Activated T-helper 2 cell treated with anti-CD3 and anti-CD28 coated beads, Interferon-gamma antibody, Interleukin-2, Interleukin-4, amounts not matched to agents 10 μg/mL and 5 μg/mL and 100 μg/mL, durations not matched to agents 14 hours and 24 hours and 36 hours (primary cell): ENCODE data around the gene LPP. TPM values are rescaled to one million over a fixed set of nuclear protein-coding genes. Genes with fewer than 3 reads are reported as not detected.

Experiments
- DNase-seq: peaks from one replicate; pipeline ENCODE4 v3.0.0; 2021; ENCODE audit warnings: low spot score
- H3K27ac Mint-ChIP-seq: one replicate; pipeline ENCODE4 v1.8.0; 2021; ENCODE audit warnings: mixed read lengths
- H3K27me3 Mint-ChIP-seq: one replicate; pipeline ENCODE4 v1.8.0; 2021; ENCODE audit warnings: low read depth, mixed read lengths
- H3K36me3 Mint-ChIP-seq: one replicate; pipeline ENCODE4 v1.8.0; 2021; ENCODE audit warnings: low read depth, mixed read lengths
- H3K4me1 Mint-ChIP-seq: one replicate; pipeline ENCODE4 v1.8.0; 2021; ENCODE audit warnings: low read depth, mixed read lengths
- H3K4me3 Mint-ChIP-seq: one replicate; pipeline ENCODE4 v1.8.0; 2021; ENCODE audit warnings: low read depth, mild to moderate bottlenecking, moderate library complexity, mixed read lengths
- H3K9me3 Mint-ChIP-seq: one replicate; pipeline ENCODE4 v1.8.0; 2021; ENCODE audit warnings: mixed read lengths
- intact Hi-C: fragments of 100-400 bp; cut with micrococcal nuclease; formaldehyde crosslinking; loops from one replicate; pipeline ENCODE4 v1.15.1; 2023
- total RNA-seq: library from RNA; stranded (reverse); gene quantifications from 2 replicates; pipeline ENCODE4 v1.2.3, GENCODE V29; 2022

LPP gene
- total RNA-seq, 1 donor from 2014 or later, result 54.5 TPM

DNA sequence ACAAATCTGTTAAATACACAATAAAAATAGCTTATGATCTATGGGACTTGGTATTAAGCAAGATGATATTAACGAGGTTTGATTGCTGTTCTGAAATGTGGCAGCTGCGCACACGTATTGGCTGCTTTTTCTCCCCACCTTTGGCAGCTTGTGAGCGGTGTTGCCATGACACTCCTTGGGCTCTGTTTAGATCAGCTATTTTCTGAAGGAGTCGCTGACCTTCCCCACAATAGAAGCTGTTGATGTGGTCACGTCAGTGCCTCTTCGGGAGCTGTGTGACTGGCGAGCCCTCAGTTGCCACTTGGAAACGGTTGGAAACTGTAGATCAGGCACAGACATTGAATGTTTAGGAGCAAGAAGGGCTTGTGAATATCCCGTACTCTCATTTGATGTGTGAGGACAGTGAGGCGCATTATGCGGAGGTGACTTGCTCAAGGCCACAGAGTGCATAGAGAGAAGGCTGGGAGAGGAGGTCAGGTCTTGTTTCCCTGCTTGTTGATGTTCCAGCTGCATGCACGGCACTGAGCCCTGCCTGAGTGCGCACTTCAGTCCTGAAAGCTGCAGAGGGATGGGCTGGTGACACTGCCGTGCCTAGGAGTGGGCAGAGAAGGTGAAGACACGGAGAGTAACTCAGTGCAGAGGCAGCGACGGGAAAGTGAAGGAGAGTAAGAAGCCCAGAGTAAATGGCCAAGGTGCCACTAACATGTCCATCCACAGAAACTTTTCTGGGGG is 198.4 kb downstream of the LPP start:
- H3K4me1 Mint-ChIP-seq, result peaks cover 3% of the 10 kb centered on the region
- H3K27me3 Mint-ChIP-seq, result no peaks in the 10 kb centered on the region
- H3K4me3 Mint-ChIP-seq, result no peak overlapping the region
- DNase-seq, result no peak
- no peak overlapping the region for H3K27ac Mint-ChIP-seq
- intact Hi-C loops, result no loop called here
- H3K9me3 Mint-ChIP-seq, result no peaks in the 10 kb centered on the region
- peaks cover 2% of the 10 kb centered on the region for H3K36me3 Mint-ChIP-seq

DNA sequence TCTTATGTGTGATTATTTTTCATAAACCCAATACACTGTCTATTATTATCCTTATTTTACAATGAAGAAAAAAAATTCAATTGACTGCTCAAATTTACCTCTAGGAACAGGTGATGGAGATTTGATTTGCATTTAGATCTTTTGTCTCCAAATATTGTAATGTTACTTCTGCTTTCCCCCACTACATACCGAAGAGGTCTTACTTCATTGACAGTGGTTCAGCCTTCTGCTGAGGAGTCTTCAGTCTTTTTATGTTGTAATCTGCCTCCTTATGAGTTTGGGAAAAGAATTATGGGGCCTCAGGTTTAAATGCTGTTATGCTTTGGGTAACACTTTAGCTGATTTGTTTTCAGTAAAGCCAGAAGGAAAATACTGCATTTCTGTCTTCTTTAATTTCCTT is 199.5 kb downstream of the LPP start:
- H3K4me3 Mint-ChIP-seq, result no peak overlapping the region

DNA sequence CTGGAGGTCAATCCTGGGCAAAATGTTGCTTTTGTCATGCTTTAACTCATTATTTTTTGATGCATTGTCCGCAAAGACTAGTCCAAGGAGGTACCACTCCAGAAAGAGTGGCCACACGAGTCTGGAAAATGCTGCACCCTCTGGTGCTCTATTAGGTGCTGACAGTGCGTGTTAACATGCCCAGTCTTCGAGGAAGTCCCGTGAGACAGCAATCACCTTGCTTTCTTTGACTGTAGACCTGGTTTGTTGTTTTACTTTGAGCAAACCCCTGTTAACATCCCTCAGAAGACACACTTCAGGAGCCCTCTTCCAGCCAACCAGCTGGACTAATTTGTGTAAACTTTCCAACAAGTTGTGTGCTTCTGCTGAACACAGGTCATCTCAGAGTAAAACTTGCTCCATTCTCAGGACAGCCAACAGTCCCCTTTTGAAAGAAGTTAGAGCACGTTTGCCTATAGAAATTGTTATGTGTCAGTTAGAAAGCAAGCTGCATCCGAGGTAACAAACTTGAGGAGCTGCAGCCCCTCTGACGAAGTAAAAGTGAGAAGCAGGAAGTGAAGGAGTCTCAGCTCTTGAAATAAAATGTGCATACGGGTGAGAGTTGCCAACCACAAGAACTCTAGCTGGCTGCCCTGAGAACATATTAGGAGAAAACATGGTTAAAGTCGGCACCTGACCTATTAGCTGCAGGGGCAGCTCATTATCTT is 205.0 kb downstream of the LPP start:
- H3K4me1 Mint-ChIP-seq, result peaks cover 31% of the 10 kb centered on the region
- DNase-seq, result no peak
- H3K9me3 Mint-ChIP-seq, result no peaks in the 10 kb centered on the region
- peak overlapping the region; percentile 40 for H3K4me3 Mint-ChIP-seq
- peak overlapping the region; percentile 46 for H3K27ac Mint-ChIP-seq
- H3K27me3 Mint-ChIP-seq, result no peaks in the 10 kb centered on the region
- peaks cover 1% of the 10 kb centered on the region for H3K36me3 Mint-ChIP-seq
- intact Hi-C loops, result no loop called here

More for the DNA sequence above, 199.5 kb downstream of the LPP start:
- H3K4me1 Mint-ChIP-seq, result peaks cover 6% of the 10 kb centered on the region
- no peak overlapping the region for H3K27ac Mint-ChIP-seq
- no peaks in the 10 kb centered on the region for H3K9me3 Mint-ChIP-seq
- no peaks in the 10 kb centered on the region for H3K27me3 Mint-ChIP-seq
- intact Hi-C loops, result no loop called here
- no peak for DNase-seq
- no peaks in the 10 kb centered on the region for H3K36me3 Mint-ChIP-seq

DNA sequence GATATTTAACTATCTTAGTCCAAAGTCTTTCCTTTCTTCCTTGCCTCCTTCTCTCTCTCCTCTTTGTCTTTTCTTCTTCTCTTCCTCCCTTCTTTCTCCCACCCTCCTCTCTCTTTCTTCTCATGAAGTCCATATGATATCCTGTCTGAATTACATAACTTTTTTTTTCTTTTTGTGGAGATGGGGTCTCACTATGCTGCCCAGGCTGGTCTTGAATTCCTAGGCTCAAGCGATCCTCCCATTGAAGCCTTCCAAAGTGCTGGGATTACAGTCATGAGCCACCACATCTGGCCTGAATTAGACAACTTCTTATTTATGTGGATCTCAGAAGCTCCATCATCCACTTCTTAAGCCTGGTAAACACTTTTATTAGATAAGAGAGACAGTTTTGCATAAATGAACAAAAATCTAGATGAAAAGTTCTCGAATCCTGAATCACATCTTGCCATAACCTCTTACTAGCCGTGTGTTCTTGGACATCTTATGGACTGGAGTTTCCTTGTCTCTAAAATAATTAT is 206.5 kb downstream of the LPP start:
- DNase-seq, result no peak
- Mint-ChIP-seq H3K4me3 (no peak overlapping the region), H3K36me3 (peaks cover 4% of the 10 kb centered on the region), H3K27ac (no peak overlapping the region), H3K4me1 (peaks cover 30% of the 10 kb centered on the region), H3K9me3 (no peaks in the 10 kb centered on the region), H3K27me3 (no peaks in the 10 kb centered on the region)
- intact Hi-C loops, result no loop called here

DNA sequence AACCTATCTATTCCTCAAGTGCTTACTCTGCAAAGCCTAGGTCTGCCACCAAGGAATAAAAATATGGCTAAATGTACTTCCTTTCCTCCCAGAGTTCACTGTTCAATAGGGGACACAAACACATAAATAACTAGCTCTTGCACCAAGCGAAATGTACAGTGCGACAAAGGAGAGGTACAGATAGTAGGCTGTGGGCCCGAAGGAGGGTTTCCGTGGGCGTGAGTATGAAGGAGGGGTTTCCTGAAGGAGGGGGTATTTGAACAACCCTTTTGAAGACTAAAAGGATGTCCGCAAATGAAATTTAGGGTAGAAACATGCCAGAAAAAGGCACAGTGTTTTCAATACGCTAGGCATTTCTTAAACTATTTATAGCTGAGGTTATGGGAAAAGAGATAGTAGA is 207.9 kb downstream of the LPP start:
- no peak overlapping the region for H3K27ac Mint-ChIP-seq
- no peak overlapping the region for H3K4me3 Mint-ChIP-seq
- no peaks in the 10 kb centered on the region for H3K9me3 Mint-ChIP-seq
- H3K4me1 Mint-ChIP-seq, result peaks cover 30% of the 10 kb centered on the region
- H3K36me3 Mint-ChIP-seq, result peaks cover 4% of the 10 kb centered on the region
- intact Hi-C loops, result no loop called here
- H3K27me3 Mint-ChIP-seq, result no peaks in the 10 kb centered on the region
- DNase-seq, result no peak

DNA sequence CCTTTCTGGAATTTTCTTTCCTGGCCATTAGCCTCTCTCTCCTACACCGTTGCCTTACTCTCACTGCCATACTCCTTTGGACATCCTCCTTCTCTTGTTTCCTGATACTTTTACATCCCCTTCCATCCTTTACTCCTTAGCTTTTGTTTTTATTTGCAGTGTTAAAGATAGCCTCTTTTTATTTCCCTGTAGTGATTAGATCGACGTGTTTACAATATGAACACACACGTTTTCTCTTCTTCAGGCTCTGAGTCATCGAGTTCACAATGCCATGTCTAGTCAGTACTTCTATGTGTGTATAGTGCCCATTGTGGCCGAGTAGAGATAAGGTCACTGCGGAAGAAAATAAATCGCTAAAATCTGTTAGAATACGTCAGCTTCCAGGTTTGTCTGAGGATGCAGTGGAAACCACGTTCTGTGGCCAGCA is 208.5 kb downstream of the LPP start:
- H3K4me3 Mint-ChIP-seq, result no peak overlapping the region
- H3K36me3 Mint-ChIP-seq, result peaks cover 4% of the 10 kb centered on the region
- intact Hi-C loops, result no loop called here
- H3K27me3 Mint-ChIP-seq, result no peaks in the 10 kb centered on the region
- no peaks in the 10 kb centered on the region for H3K9me3 Mint-ChIP-seq
- no peak for DNase-seq
- no peak overlapping the region for H3K27ac Mint-ChIP-seq
- peaks cover 30% of the 10 kb centered on the region for H3K4me1 Mint-ChIP-seq

DNA sequence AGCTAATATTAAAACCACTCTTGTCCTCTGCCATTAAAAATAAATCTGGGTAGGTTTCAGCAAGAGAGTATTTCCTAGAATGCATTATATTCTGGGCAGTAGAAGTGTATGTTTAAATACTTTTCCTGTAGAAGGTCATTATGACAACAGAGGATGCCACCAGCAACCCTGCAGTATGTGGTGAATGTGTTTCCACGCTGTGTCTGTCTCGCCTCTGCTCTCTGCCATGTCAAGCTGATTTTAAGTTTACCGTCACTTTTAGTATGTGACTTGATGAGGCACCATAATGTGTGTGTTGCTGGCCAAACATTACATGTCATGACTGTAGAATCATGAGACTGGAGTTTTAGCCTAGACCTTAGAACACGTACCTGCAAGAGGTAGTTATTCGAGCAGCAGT is 211.2 kb downstream of the LPP start:
- intact Hi-C loops, result no loop called here
- Mint-ChIP-seq H3K36me3 (peaks cover 4% of the 10 kb centered on the region), H3K27me3 (no peaks in the 10 kb centered on the region), H3K4me1 (peaks cover 14% of the 10 kb centered on the region), H3K4me3 (no peak overlapping the region), H3K27ac (no peak overlapping the region), H3K9me3 (no peaks in the 10 kb centered on the region)
- DNase-seq, result no peak

DNA sequence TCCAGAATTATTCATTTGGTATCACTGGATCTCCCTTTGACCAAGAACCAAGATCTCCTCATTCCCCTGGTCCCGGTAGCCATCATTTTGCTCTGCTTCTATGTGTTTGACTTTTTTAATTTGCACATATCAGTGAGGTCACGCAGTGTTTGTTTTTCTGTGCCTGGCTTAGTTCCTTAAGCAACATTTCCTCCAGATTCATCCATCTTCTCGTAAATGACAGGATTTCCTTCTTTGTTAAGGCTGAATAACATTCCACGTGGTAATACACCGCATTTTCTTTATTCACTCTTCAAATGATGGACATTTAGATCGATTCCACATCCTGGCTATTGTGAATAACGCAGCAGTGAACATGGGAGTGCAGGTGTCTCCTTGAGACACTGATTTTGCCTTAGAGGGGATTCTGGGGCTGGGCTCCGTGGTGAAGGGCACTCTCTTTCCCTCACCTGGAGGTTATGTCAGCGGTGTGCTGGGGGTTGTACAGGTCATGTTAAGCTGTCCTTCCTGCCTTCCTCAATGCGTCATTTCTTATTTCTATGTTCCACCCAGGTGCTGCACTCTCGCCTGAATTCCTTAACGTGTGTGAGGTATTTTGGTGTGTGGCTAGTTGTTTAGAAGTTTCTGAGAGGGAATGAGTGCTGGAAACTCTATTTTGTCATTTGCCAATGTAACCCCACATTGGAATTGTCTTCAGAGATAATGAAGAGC is 212.2 kb downstream of the LPP start:
- peaks cover 11% of the 10 kb centered on the region for H3K4me1 Mint-ChIP-seq
- no peak for DNase-seq
- peaks cover 4% of the 10 kb centered on the region for H3K36me3 Mint-ChIP-seq
- no peak overlapping the region for H3K4me3 Mint-ChIP-seq
- no peaks in the 10 kb centered on the region for H3K27me3 Mint-ChIP-seq
- intact Hi-C loops, result no loop called here
- H3K9me3 Mint-ChIP-seq, result no peaks in the 10 kb centered on the region
- H3K27ac Mint-ChIP-seq, result no peak overlapping the region

DNA sequence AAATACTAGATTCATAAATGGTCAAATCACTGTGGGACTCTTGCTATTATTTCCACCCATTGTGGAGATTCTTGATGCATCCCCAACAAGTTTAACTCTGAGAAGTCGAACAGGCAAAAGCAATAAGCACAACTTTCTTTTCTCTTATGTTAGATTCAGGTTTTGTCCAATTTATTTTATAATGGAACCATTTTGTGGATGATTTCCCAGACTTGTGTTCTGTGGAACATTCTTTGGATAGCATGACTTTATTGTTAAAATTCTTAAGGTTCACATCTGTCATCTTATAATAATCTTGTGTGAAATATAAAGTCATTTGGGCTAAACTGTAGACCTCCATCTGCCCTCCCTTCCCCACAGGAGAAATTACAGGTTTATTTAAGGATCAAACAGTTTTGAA is 213.7 kb downstream of the LPP start:
- DNase-seq, result no peak
- Mint-ChIP-seq H3K36me3 (peaks cover 8% of the 10 kb centered on the region), H3K27me3 (no peaks in the 10 kb centered on the region), H3K27ac (no peak overlapping the region), H3K4me3 (no peak overlapping the region), H3K9me3 (peaks cover 4% of the 10 kb centered on the region), H3K4me1 (peaks cover 6% of the 10 kb centered on the region)
- intact Hi-C loops, result no loop called here

DNA sequence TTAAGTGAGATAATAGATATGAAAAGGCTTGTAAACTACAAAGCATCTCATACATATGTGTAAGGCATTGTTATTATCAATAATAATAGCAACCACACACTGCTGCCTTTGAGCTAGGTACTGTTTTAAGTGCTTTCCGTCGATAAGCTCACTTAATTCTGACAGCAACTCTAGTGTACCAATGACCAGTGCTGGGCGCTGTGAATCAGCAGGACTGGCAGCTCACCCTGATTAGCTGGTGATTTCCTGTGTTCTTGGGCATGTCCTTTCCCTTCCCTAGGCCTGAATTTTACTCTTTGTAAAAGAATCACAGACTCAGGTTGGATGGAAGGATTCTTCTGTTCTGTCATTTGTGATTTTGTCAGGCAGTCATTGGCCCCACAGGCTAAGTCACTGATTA is 215.6 kb downstream of the LPP start:
- intact Hi-C loops, result no loop called here
- Mint-ChIP-seq H3K27ac (no peak overlapping the region), H3K9me3 (peaks cover 4% of the 10 kb centered on the region), H3K4me3 (no peak overlapping the region), H3K4me1 (peaks cover 6% of the 10 kb centered on the region), H3K36me3 (peaks cover 6% of the 10 kb centered on the region), H3K27me3 (no peaks in the 10 kb centered on the region)
- no peak for DNase-seq

DNA sequence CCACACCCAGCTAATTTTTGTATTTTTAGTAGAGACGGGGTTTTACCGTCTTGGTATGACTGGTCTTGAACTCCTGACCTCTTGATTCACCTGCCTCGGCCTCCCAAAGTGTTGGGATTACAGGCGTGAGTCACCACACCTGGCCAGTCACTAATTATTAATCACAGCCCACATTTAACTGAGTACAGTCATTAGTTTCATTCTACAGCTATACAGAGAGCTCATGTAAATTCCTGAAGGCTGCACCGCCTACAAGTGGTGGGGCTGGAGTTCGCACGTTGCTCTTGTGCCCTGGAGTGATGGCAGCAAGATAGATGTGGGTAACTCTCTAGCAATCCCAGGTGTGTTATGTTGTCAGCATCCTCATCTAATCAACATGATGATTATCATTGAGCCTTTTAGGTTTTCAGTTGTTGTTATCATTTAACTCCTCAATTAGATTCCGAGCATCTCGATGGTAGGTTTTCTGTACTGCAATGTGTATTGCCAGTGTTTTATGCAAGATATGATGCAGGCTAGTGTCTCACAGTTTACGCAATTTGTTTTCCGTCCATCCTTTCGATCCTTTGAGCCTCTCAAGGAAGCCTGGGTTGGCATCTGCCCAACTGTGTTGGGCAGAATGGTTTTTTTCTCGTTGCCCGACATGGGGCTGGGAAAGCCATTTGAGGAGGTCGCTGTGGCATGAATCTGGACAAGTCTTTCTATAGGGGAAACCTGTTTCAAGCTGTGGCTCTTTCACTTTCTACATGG is 216.3 kb downstream of the LPP start:
- Mint-ChIP-seq H3K27ac (no peak overlapping the region), H3K36me3 (peaks cover 6% of the 10 kb centered on the region), H3K9me3 (peaks cover 4% of the 10 kb centered on the region), H3K4me3 (no peak overlapping the region), H3K4me1 (peaks cover 4% of the 10 kb centered on the region), H3K27me3 (no peaks in the 10 kb centered on the region)
- DNase-seq, result no peak
- intact Hi-C loops, result no loop called here

DNA sequence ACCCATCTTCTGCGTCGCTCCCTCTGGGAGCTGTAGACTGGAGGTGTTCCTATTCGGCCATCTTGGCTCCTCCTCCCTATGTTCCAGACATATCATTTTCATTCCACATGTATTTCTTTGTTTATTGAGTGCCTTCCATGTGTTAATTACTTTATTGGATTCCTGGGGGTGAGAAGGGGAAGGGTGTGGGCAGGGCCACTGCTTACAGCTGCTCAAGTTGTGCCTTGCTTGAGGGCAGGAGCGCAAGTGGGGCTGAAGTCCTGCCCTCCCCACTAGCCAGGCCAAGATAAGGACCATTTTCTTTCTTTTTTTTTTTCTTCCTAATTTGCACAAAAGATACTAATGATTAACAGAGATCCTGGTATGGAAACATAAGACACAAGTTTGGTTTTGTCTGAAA is 224.8 kb downstream of the LPP start:
- intact Hi-C loops, result no loop called here
- no peaks in the 10 kb centered on the region for H3K27me3 Mint-ChIP-seq
- no peak overlapping the region for H3K4me3 Mint-ChIP-seq
- no peak overlapping the region for H3K27ac Mint-ChIP-seq
- peaks cover 6% of the 10 kb centered on the region for H3K9me3 Mint-ChIP-seq
- no peak for DNase-seq
- peaks cover 4% of the 10 kb centered on the region for H3K4me1 Mint-ChIP-seq
- peaks cover 17% of the 10 kb centered on the region for H3K36me3 Mint-ChIP-seq
